Measurements from ENCODE around the gene TNFRSF1A. TPM values are rescaled to one million over a fixed set of nuclear protein-coding genes. Genes with fewer than 3 reads are reported as not detected.
A peak's percentile ranks its signal among the peaks of the same experiment; 100 is the strongest.

Gene TNFRSF1A
- total RNA-seq, 1 experiment from 2014 or later = 108 TPM

DNA sequence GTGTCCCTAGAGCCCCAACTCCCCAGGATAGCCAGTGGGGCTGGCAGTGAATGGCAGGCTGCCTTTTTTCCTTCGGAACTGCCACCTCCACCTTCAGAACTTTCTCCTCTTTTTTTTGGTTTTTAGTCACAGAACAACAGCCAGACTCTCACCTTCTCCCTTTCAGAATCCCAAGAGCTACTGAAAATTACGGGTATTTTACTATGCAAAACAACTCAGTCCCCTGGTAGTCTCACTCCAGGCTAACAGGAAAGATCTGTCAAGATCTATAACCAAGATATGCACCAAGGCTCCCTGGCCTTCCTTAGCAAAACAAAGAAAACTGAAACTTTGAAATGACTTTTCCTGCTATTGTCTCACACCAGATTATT is 18.9 kb downstream of the TNFRSF1A start:
- no peak for DNase-seq (ENCODE audit: low read depth, low spot score)
- ChIA-PET POLR2A (no interaction called here), CTCF (interaction anchor here (1.5 kb wide), 1 partner anchor 143 kb away, joined by 4 read pairs; no protein-coding TSS in a partner anchor)
- intact Hi-C loops (cut with micrococcal nuclease; ENCODE audit: unreplicated experiment) (no loop called here), in situ Hi-C loops (cut with HindIII; ENCODE audit: low pct_unique_long_range_greater_than_20kb, low sequenced_read_pairs) (no loop called here)
- peak; percentile 7 for ATAC-seq
- Histone ChIP-seq H3K27ac (ENCODE audit: low read length) (peak overlapping the region; percentile 82), H3K9me3 (ENCODE audit: control insufficient read depth, insufficient read depth, low read depth, low read length) (no peaks in the 10 kb centered on the region), H3K4me3 (ENCODE audit: low read depth in 2 of 2, low read length in 2 of 2) (no peak overlapping the region), H3K27me3 (ENCODE audit: control insufficient read depth, insufficient read depth, low read length) (no peaks in the 10 kb centered on the region), H3K4me1 (ENCODE audit: control insufficient read depth, insufficient read depth, low read length) (peaks cover 53% of the 10 kb centered on the region), H3K36me3 (ENCODE audit: control insufficient read depth, insufficient read depth, low read length) (no peaks in the 10 kb centered on the region)
- no TSS peak for BruUV-seq (replicated peaks)
- TF ChIP-seq TCF7L2 (IDR thresholded peaks at IDR 0.05; ENCODE audit: low read depth, low read length) = no peak
- TF ChIP-seq, protein P1, sequence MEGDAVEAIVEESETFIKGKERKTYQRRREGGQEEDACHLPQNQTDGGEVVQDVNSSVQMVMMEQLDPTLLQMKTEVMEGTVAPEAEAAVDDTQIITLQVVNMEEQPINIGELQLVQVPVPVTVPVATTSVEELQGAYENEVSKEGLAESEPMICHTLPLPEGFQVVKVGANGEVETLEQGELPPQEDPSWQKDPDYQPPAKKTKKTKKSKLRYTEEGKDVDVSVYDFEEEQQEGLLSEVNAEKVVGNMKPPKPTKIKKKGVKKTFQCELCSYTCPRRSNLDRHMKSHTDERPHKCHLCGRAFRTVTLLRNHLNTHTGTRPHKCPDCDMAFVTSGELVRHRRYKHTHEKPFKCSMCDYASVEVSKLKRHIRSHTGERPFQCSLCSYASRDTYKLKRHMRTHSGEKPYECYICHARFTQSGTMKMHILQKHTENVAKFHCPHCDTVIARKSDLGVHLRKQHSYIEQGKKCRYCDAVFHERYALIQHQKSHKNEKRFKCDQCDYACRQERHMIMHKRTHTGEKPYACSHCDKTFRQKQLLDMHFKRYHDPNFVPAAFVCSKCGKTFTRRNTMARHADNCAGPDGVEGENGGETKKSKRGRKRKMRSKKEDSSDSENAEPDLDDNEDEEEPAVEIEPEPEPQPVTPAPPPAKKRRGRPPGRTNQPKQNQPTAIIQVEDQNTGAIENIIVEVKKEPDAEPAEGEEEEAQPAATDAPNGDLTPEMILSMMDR (IDR thresholded peaks at IDR 0.05) = no peak

DNA sequence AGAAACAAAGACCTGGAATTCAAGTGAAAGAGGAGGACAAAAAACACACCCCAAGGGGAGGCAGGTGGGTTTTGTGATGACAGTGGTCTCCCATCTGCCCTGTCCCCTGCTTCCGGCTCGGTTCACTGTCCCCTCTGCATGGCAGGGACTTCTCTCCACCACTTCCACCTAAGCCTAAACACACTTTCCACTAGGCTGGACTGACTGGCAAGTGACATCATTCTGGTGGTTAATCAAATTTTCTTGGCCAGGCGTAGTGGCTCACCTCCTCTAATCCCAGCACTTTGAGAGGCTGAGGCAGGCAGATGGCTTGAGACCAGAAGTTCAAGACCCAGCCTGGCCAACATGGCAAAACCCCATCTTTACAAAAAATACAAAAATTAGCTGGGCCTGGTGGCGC is 19.5 kb downstream of the TNFRSF1A start:
- Histone ChIP-seq H3K4me1 (ENCODE audit: control insufficient read depth, insufficient read depth, low read length) (peaks cover 47% of the 10 kb centered on the region), H3K27ac (ENCODE audit: low read length) (peak overlapping the region; percentile 82; the same call in 1 of the 2 replicates), H3K27me3 (ENCODE audit: control insufficient read depth, insufficient read depth, low read length) (no peaks in the 10 kb centered on the region), H3K36me3 (ENCODE audit: control insufficient read depth, insufficient read depth, low read length) (no peaks in the 10 kb centered on the region), H3K9me3 (ENCODE audit: control insufficient read depth, insufficient read depth, low read depth, low read length) (no peaks in the 10 kb centered on the region), H3K4me3 (ENCODE audit: low read depth in 2 of 2, low read length in 2 of 2) (no peak overlapping the region)
- ChIA-PET POLR2A (interaction anchor here (0.5 kb wide), 1 partner anchor 28 kb away, joined by 4 read pairs; no protein-coding TSS in a partner anchor), CTCF (interaction anchor here (1.5 kb wide), 1 partner anchor 143 kb away, joined by 4 read pairs; no protein-coding TSS in a partner anchor)
- BruUV-seq (replicated peaks) = no TSS peak
- intact Hi-C loops (cut with micrococcal nuclease; ENCODE audit: unreplicated experiment) = no loop called here
- DNase-seq (ENCODE audit: low read depth, low spot score) (no peak), ATAC-seq (no peak)
- in situ Hi-C loops (cut with HindIII; ENCODE audit: low pct_unique_long_range_greater_than_20kb, low sequenced_read_pairs) = no loop called here
- TF ChIP-seq SIN3A (IDR thresholded peaks at IDR 0.05; ENCODE audit: borderline replicate concordance, insufficient read depth, low read depth, low read length) (no peak), POLR2AphosphoS5 (IDR thresholded peaks at IDR 0.05; ENCODE audit: low read depth, low read length) (0 out of 2 replicates have a peak, but pooled peaks have one; percentile 25)

DNA sequence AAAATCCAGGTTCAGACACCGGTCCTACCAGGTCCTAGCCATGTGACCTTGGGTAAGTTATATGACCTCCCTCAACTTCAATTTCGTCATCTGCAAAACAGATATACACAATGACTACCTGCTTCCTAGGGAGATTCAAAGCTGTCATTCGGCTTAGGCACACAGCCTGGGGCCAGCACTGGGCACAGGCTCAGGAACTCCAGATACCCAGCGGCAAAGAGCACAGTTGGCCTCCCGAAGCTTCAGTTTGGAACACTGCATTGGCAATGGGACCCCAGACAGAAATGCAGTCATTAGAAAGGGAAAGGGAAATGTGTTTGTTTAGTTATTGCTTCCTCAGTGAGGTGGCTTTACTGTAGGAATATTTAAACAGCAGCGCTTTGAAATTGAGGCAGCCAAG is 20.0 kb downstream of the TNFRSF1A start:
- CTCF ChIA-PET = interaction anchor here (1.5 kb wide), 1 partner anchor 144 kb away, joined by 4 read pairs; no protein-coding TSS in a partner anchor
- Histone ChIP-seq H3K4me1 (ENCODE audit: control insufficient read depth, insufficient read depth, low read length) (peaks cover 43% of the 10 kb centered on the region), H3K4me3 (ENCODE audit: low read depth in 2 of 2, low read length in 2 of 2) (no peak overlapping the region), H3K27me3 (ENCODE audit: control insufficient read depth, insufficient read depth, low read length) (no peaks in the 10 kb centered on the region), H3K27ac (ENCODE audit: low read length) (peak overlapping the region; percentile 82; the same call in 1 of the 2 replicates), H3K36me3 (ENCODE audit: control insufficient read depth, insufficient read depth, low read length) (no peaks in the 10 kb centered on the region), H3K9me3 (ENCODE audit: control insufficient read depth, insufficient read depth, low read depth, low read length) (no peaks in the 10 kb centered on the region)
- ATAC-seq = no peak
- BruUV-seq (replicated peaks) = no TSS peak
- TF ChIP-seq, protein P2, sequence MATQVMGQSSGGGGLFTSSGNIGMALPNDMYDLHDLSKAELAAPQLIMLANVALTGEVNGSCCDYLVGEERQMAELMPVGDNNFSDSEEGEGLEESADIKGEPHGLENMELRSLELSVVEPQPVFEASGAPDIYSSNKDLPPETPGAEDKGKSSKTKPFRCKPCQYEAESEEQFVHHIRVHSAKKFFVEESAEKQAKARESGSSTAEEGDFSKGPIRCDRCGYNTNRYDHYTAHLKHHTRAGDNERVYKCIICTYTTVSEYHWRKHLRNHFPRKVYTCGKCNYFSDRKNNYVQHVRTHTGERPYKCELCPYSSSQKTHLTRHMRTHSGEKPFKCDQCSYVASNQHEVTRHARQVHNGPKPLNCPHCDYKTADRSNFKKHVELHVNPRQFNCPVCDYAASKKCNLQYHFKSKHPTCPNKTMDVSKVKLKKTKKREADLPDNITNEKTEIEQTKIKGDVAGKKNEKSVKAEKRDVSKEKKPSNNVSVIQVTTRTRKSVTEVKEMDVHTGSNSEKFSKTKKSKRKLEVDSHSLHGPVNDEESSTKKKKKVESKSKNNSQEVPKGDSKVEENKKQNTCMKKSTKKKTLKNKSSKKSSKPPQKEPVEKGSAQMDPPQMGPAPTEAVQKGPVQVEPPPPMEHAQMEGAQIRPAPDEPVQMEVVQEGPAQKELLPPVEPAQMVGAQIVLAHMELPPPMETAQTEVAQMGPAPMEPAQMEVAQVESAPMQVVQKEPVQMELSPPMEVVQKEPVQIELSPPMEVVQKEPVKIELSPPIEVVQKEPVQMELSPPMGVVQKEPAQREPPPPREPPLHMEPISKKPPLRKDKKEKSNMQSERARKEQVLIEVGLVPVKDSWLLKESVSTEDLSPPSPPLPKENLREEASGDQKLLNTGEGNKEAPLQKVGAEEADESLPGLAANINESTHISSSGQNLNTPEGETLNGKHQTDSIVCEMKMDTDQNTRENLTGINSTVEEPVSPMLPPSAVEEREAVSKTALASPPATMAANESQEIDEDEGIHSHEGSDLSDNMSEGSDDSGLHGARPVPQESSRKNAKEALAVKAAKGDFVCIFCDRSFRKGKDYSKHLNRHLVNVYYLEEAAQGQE (IDR thresholded peaks at IDR 0.05; ENCODE audit: insufficient read depth in 1 of 2, low read depth in 2 of 2, low read length in 1 of 2) = no peak
- TF ChIP-seq POLR2AphosphoS5 (IDR thresholded peaks at IDR 0.05; ENCODE audit: low read depth, low read length) = no peak
- no peak for TF ChIP-seq SIN3A (IDR thresholded peaks at IDR 0.05; ENCODE audit: borderline replicate concordance, insufficient read depth, low read depth, low read length)
- POLR2A ChIA-PET = interaction anchor here (0.5 kb wide), 1 partner anchor 27 kb away, joined by 4 read pairs; no protein-coding TSS in a partner anchor
- no peak for DNase-seq (ENCODE audit: low read depth, low spot score)
- intact Hi-C loops (cut with micrococcal nuclease; ENCODE audit: unreplicated experiment) (no loop called here), in situ Hi-C loops (cut with HindIII; ENCODE audit: low pct_unique_long_range_greater_than_20kb, low sequenced_read_pairs) (no loop called here)
